ENCODE measurements around the gene SLC17A1. TPM values are rescaled to one million over a fixed set of nuclear protein-coding genes. Genes with fewer than 3 reads are reported as not detected.

The SLC17A1 gene
- total and polyA plus RNA-seq, 7 donors = not detected

- intact Hi-C loops (cut with DNase I) = no loop called here
- 47 to 64% (median 59%) methylated on average over 1 of the region's 1 CpG for WGBS, 3 donors
Measured at GRCh38 chr6:25834950-25835349, 3.1 kb upstream of the SLC17A1 start.

GRCh38 chr6:25833136-25833535 is 1.3 kb upstream of the SLC17A1 start:
- ATAC-seq = no peak
- intact Hi-C loops (cut with DNase I) = no loop called here
- H3K4me3 ChIP-seq = no peak overlapping the region
- H3K27ac ChIP-seq = no peak overlapping the region
- H3K27me3 ChIP-seq (ENCODE audit: insufficient read depth in 3 of 3, low read length in 2 of 3) = peaks cover 0 to 8% (median 2%) of the 10 kb centered on the region in 3 donors
- no peaks in the 10 kb centered on the region for H3K36me3 ChIP-seq (ENCODE audit: insufficient read depth in 1 of 2, low read depth in 1 of 2)
- DNase-seq = no peak
- TF ChIP-seq CTCF (IDR thresholded peaks at IDR 0.05) = no peak
- H3K9me3 ChIP-seq = no peaks in the 10 kb centered on the region
- H3K4me1 ChIP-seq = no peaks in the 10 kb centered on the region

More at GRCh38 chr6:25834950-25835349, 3.1 kb upstream of the SLC17A1 start:
- H3K9me3 ChIP-seq = no peaks in the 10 kb centered on the region
- no peaks in the 10 kb centered on the region for H3K4me1 ChIP-seq
- H3K27ac ChIP-seq = no peak overlapping the region
- no peak overlapping the region for H3K4me3 ChIP-seq
- ATAC-seq (no peak), DNase-seq (no peak)
- peaks cover 0 to 8% (median 2%) of the 10 kb centered on the region in 3 donors for H3K27me3 ChIP-seq (ENCODE audit: insufficient read depth in 3 of 3, low read length in 2 of 3)
- H3K36me3 ChIP-seq (ENCODE audit: insufficient read depth in 1 of 2, low read depth in 1 of 2) = no peaks in the 10 kb centered on the region
- TF ChIP-seq CTCF (IDR thresholded peaks at IDR 0.05) = no peak

GRCh38 chr6:25832670-25833069 is 818 bp upstream of the SLC17A1 start:
- H3K4me3 ChIP-seq = no peak overlapping the region
- H3K36me3 ChIP-seq (ENCODE audit: insufficient read depth in 1 of 2, low read depth in 1 of 2) = no peaks in the 10 kb centered on the region
- H3K9me3 ChIP-seq = no peaks in the 10 kb centered on the region
- H3K4me1 ChIP-seq = no peaks in the 10 kb centered on the region
- intact Hi-C loops (cut with DNase I) = no loop called here
- peaks cover 2 to 8% (median 2%) of the 10 kb centered on the region in 3 donors for H3K27me3 ChIP-seq (ENCODE audit: insufficient read depth in 3 of 3, low read length in 2 of 3)
- WGBS, 3 donors = 77 to 87% (median 84%) methylated on average over 3 of the region's 3 CpGs
- no peak for ATAC-seq
- H3K27ac ChIP-seq = no peak overlapping the region
- no peak for TF ChIP-seq CTCF (IDR thresholded peaks at IDR 0.05)
- no peak for DNase-seq

GRCh38 chr6:25832307-25832662 is 433 bp upstream of the SLC17A1 start:
- H3K27ac ChIP-seq = no peak overlapping the region
- TF ChIP-seq CTCF (IDR thresholded peaks at IDR 0.05) = no peak
- no peaks in the 10 kb centered on the region for H3K4me1 ChIP-seq
- ATAC-seq = no peak
- no peak overlapping the region for H3K4me3 ChIP-seq
- peaks cover 2 to 8% (median 2%) of the 10 kb centered on the region in 3 donors for H3K27me3 ChIP-seq (ENCODE audit: insufficient read depth in 3 of 3, low read length in 2 of 3)
- H3K9me3 ChIP-seq = no peaks in the 10 kb centered on the region
- no peaks in the 10 kb centered on the region for H3K36me3 ChIP-seq (ENCODE audit: insufficient read depth in 1 of 2, low read depth in 1 of 2)
- intact Hi-C loops (cut with DNase I) = no loop called here
- DNase-seq = no peak

- no peak overlapping the region for H3K27ac ChIP-seq
- WGBS, 3 donors = 65 to 70% (median 69%) methylated on average over 4 of the region's 4 CpGs
Measured at GRCh38 chr6:25830458-25830857, 1.4 kb downstream of the SLC17A1 start.

More at GRCh38 chr6:25830458-25830857, 1.4 kb downstream of the SLC17A1 start:
- DNase-seq (no peak), ATAC-seq (no peak)
- intact Hi-C loops (cut with DNase I) = no loop called here
- Histone ChIP-seq H3K4me1 (no peaks in the 10 kb centered on the region), H3K36me3 (ENCODE audit: insufficient read depth in 1 of 2, low read depth in 1 of 2) (no peaks in the 10 kb centered on the region), H3K27me3 (ENCODE audit: insufficient read depth in 3 of 3, low read length in 2 of 3) (peaks cover 0 to 13% (median 2%) of the 10 kb centered on the region in 3 donors), H3K4me3 (no peak overlapping the region), H3K9me3 (no peaks in the 10 kb centered on the region)
- TF ChIP-seq CTCF (IDR thresholded peaks at IDR 0.05) = no peak

Data from psoas muscle (tissue), 8 donors.